Spinal cord (tissue), 10 donors: Measurements from ENCODE around the gene PTGIS. TPM values are rescaled to one million over a fixed set of nuclear protein-coding genes. Genes with fewer than 3 reads are reported as not detected.
A peak's percentile ranks its signal among the peaks of the same experiment; 100 is the strongest.

Experiments used
- DNase-seq, 6 donors: peaks; one replicate each; pipeline versions ENCODE4 v3.0.0 to v3.0.0-alpha.2; 2013 to 2015; ENCODE audit warnings: low spot score in 6 of 6, low read depth in 4 of 6
- H3K27ac ChIP-seq: one replicate; pipeline ENCODE4 v1.5.1; 2013; ENCODE audit warnings: low read depth, low read length, control low read depth
- H3K27me3 ChIP-seq: one replicate; pipeline ENCODE4 v1.6.1; 2013; ENCODE audit warnings: low read length; ENCODE audit not compliant: control insufficient read depth, insufficient read depth
- H3K36me3 ChIP-seq: one replicate; pipeline ENCODE4 v1.6.1; 2013; ENCODE audit warnings: low read length; ENCODE audit not compliant: control insufficient read depth, insufficient read depth
- H3K4me1 ChIP-seq: one replicate; pipeline ENCODE4 v1.6.1; 2013; ENCODE audit warnings: low read length; ENCODE audit not compliant: control insufficient read depth, insufficient read depth
- H3K4me3 ChIP-seq: one replicate; pipeline ENCODE4 v1.5.1; 2013; ENCODE audit warnings: low read depth, low read length, control low read depth
- H3K9me3 ChIP-seq: one replicate; pipeline ENCODE4 v1.6.1; 2013; ENCODE audit warnings: low read length; ENCODE audit not compliant: control insufficient read depth, insufficient read depth
- WGBS: methylation state at CpG from one replicate; pipeline ENCODE4 v1.1.5; 2013; ENCODE audit warnings: missing lambda C conversion rate; ENCODE audit not compliant: insufficient coverage; 5-methylcytosine and 5-hydroxymethylcytosine counted together
- polyA plus RNA-seq, 2 donors: library from polyadenylated mRNA; unstranded; fragments of 120-200 nt; gene quantifications; one replicate each; pipeline ENCODE4 v1.2.1, GENCODE V29; 2013; ENCODE audit not compliant: insufficient read length in 2 of 2
- total RNA-seq, 2 donors: library from RNA; depleted of rRNA in 1 of 2; stranded (reverse); fragments of 120-200 nt in 1 of 2; fragments of >200 nt in 1 of 2; gene quantifications; one replicate each; pipeline versions ENCODE4 v1.2.3 to v1.2.4, GENCODE V29; 2013 to 2014
- donor health status: healthy.

PTGIS gene
- total and polyA plus RNA-seq, 4 donors, result 13.8 to 27.5 (median 17.1) TPM

DNA sequence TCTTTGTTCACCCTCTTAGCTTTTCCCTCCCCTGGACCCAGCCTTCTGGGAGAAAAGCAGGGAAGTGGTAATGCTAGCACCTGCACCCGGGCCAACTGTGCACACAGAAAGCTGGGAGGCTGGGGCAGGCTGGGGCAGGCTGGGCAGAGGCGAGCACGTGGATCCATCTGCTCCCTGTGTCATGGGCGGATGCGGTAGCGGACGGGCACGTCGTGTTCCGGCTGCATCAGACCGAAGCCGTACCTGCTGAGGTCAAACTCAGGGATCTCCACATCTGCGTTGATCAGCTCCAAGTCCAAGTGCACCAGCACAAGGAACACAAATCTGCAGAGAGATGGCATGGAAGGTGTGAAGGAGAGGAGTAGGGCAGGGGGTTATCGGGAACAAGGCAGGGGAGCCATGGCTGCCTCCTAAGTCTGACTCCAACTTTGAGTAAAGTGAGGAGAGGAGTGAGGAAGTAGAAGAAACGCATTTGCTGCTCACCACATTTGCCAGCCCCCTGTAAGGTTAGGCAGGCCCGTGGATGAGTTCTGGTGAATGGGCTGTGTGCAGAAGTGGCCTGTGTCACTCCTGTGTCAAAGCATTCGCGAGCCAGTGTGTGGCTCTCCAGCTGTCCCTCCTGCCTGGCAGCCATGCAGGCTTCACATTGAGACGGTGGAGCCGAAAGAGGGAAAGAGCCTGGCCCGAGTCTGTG, 60.0 kb downstream of the PTGIS start:
- Histone ChIP-seq H3K27ac (no peak overlapping the region), H3K9me3 (no peaks in the 10 kb centered on the region), H3K27me3 (no peaks in the 10 kb centered on the region), H3K4me3 (no peak overlapping the region), H3K36me3 (peaks cover 18% of the 10 kb centered on the region), H3K4me1 (peaks cover 26% of the 10 kb centered on the region)
- DNase-seq, result no peak
- WGBS, result 83% methylated on average over 19 of the region's 21 CpGs

DNA sequence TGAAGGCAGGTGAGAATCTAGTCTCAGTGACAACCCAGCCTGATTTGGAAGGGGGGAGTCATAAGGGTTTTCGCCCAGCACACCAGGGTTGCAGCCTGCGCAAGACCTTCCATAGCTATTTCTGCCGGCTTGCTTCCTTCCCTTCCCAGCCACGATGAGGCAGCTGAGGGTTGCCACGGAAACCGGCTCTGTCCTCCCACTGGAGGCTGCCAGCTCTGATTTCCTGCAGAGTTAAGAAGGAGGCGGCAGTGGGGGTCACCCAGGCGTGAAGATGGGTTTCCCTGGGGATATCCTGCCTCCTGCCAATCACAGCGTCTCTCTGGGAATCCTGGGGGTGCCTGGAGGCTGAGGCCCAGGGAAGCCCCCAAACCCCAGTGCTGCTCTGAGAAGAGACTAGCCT, 62.4 kb downstream of the PTGIS start:
- Histone ChIP-seq H3K27me3 (no peaks in the 10 kb centered on the region), H3K4me3 (no peak overlapping the region), H3K4me1 (peaks cover 21% of the 10 kb centered on the region), H3K27ac (no peak overlapping the region), H3K36me3 (peaks cover 6% of the 10 kb centered on the region), H3K9me3 (no peaks in the 10 kb centered on the region)
- peak; percentile 67 to 97 (median 78) for DNase-seq
- WGBS, result 4% methylated on average over 9 of the region's 9 CpGs

DNA sequence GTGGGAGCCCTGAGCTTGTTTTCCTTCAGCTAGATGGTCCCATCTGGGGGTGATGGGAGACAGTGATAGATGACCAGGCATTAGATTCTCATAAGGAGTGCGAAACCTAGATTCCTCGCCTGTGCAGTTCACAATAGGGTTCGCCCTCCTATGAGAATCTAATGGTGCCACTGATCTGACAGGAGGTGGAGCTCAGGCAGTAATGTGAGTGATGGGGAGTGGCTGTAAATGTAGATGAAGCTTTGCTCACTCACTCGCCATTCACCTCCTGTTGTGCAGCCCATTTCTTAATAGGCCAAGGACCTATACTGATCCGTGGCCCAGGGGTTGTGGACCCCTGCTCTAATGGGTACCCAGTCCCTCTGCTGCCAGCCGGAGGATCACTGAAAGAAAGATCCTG, 64.8 kb downstream of the PTGIS start:
- 42% methylated on average over 4 of the region's 6 CpGs for WGBS
- peaks cover 14% of the 10 kb centered on the region for H3K4me1 ChIP-seq
- H3K9me3 ChIP-seq, result peaks cover 1% of the 10 kb centered on the region
- H3K27ac ChIP-seq, result no peak overlapping the region
- H3K27me3 ChIP-seq, result no peaks in the 10 kb centered on the region
- peak in 1 of 6 donors; percentile 68 for DNase-seq
- peaks cover 6% of the 10 kb centered on the region for H3K36me3 ChIP-seq
- no peak overlapping the region for H3K4me3 ChIP-seq

DNA sequence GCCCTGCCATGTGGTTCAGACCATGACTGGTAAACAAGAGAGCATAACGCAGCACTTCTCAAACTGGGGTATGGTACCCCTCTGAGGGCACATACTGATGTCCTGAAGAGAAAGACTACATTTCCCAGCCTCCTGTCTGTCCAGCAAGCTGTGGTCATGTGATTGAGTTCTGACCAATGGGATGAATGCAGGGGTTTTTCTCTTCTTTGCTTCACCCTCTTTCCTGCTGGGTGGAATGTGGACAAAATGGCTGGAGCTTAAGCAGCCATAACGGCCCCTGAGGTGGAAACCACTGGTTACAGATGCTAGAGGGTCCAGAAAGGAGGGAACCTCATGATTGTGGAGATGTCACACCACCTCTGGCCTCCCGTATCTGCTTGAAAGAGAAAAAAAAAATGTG, 66.0 kb downstream of the PTGIS start:
- Histone ChIP-seq H3K4me3 (no peak overlapping the region), H3K36me3 (no peaks in the 10 kb centered on the region), H3K27ac (no peak overlapping the region), H3K9me3 (peaks cover 1% of the 10 kb centered on the region), H3K27me3 (no peaks in the 10 kb centered on the region), H3K4me1 (peaks cover 9% of the 10 kb centered on the region)
- WGBS, result 62% methylated on average over 3 of the region's 3 CpGs
- peak in 1 of 6 donors; percentile 66 for DNase-seq

DNA sequence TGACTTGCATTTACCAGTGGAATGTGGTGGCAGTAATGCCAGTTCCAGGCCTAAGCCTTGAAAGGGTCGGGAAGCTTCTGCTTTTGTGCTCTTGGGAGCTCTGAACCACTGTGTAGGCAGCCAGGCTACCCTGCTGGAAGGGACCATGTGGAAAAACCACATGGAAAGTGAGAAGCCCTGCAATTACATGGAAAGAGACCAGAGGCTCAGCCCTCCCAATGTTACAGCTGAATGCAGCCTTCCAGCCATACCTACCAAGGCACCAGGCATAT, 70.6 kb downstream of the PTGIS start:
- Histone ChIP-seq H3K4me1 (no peaks in the 10 kb centered on the region), H3K9me3 (peaks cover 1% of the 10 kb centered on the region), H3K27me3 (no peaks in the 10 kb centered on the region), H3K36me3 (no peaks in the 10 kb centered on the region), H3K4me3 (no peak overlapping the region), H3K27ac (no peak overlapping the region)
- no peak for DNase-seq
- 17% methylated on average over 1 of the region's 1 CpG for WGBS

DNA sequence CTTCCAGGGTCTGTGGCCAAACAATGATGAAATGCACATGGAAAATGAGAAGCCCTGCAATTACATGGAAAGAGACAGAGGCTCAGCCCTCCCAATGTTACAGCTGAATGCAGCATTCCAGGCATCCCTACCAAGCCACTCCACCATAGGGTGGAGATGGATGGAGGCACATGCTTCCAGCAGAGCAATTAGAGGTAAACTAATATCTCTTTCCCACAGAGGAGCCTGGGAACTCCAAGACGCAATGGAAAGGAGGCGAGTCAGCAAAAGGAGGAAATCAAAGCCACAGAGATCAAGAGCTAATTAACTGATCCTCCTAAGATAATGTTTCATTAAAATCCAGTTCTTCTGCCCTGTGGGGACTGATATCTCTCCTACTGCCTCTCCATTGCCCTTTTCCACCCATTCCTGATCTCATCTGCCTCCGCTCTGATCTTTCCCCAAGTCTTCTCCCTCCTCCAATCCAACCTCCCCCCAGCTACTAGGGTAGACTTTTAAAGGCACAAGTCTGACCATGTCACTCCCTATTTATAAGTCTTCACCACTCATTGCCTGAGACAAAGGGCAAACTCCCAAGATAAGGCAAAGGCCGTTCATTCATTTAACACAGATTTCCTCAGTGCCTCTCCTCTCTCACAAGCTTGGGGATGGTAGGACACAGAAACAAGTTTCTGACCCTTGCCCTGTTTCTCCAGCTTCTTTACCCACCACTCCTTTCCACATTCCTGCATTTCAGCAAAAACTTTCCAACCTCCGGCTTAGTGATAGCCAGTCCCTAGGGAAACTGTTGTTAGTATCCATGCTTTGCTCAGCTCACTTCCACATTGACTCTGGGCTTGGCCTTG, 71.2 kb downstream of the PTGIS start:
- no peaks in the 10 kb centered on the region for H3K36me3 ChIP-seq
- peak in 1 of 6 donors; percentile 52 for DNase-seq
- H3K4me1 ChIP-seq, result no peaks in the 10 kb centered on the region
- peaks cover 1% of the 10 kb centered on the region for H3K9me3 ChIP-seq
- no peaks in the 10 kb centered on the region for H3K27me3 ChIP-seq
- H3K4me3 ChIP-seq, result no peak overlapping the region
- WGBS, result 73% methylated on average over 5 of the region's 5 CpGs
- no peak overlapping the region for H3K27ac ChIP-seq

DNA sequence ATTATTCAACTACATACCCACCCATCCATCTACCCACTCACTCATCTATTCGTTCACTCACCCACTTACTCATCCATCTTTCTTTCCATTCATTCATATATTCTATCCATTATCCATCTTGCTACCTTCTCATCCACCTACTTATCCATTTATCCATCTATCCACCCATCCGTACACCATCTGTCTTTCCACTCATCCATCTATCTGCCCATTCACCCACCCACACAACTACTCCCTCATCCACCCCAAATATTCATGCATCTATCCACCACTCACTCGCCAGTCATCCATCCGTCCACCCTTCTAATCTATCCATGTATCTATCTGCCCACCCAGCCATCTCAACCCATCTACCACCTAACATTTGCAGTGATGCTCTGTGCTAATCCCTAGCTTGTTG, 71.9 kb downstream of the PTGIS start:
- Histone ChIP-seq H3K4me1 (no peaks in the 10 kb centered on the region), H3K27me3 (no peaks in the 10 kb centered on the region), H3K36me3 (no peaks in the 10 kb centered on the region), H3K4me3 (no peak overlapping the region), H3K27ac (no peak overlapping the region), H3K9me3 (peaks cover 1% of the 10 kb centered on the region)
- 87% methylated on average over 4 of the region's 4 CpGs for WGBS
- DNase-seq, result no peak

DNA sequence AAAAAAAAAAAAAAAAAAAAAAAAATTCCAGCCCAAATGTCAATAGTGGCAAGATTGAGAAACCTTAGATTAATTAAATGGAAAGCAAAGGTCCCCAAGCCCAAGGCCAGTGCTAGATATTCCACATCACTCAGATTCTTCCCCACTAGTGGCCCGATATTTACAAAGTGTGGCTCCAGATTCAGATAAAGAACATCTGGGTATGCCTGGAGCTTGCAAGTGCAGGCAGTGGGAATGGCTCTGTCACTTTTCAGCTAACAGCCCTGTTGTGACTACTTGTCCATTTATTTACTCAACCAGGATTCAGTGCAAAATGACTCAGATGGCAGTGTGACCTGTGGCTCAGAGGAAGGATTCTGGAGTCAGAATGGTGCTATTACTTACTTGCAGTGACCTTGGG, 77.2 kb downstream of the PTGIS start:
- Histone ChIP-seq H3K27ac (no peak overlapping the region), H3K9me3 (no peaks in the 10 kb centered on the region), H3K36me3 (no peaks in the 10 kb centered on the region), H3K4me3 (no peak overlapping the region), H3K27me3 (peaks cover 2% of the 10 kb centered on the region), H3K4me1 (no peaks in the 10 kb centered on the region)
- WGBS, result no CpG with 5 or more reads among the region's 1 CpG
- no peak for DNase-seq

DNA sequence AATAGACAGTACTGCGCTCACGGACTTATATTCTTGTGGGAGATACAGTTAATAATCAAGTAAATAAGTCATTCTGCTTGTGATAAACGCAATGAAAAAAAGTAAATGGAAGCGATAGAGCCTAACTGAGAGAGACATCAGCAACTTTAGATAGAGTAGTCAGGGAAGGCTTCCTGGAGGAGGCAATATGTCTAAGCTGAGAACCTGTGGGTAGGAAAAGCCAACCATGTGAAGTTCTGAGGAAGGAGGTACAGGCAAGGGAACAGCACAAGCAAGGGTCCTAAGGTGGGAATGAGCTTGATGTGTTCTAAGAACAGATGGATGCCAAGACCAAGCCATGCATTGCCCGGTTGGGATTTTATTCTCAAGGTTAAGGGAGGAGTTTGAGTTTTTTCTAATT, 78.2 kb downstream of the PTGIS start:
- no peaks in the 10 kb centered on the region for H3K9me3 ChIP-seq
- H3K27me3 ChIP-seq, result peaks cover 4% of the 10 kb centered on the region
- H3K27ac ChIP-seq, result no peak overlapping the region
- no peak overlapping the region for H3K4me3 ChIP-seq
- 100% methylated on average over 4 of the region's 5 CpGs for WGBS
- DNase-seq, result no peak
- peaks cover 3% of the 10 kb centered on the region for H3K4me1 ChIP-seq
- no peaks in the 10 kb centered on the region for H3K36me3 ChIP-seq

DNA sequence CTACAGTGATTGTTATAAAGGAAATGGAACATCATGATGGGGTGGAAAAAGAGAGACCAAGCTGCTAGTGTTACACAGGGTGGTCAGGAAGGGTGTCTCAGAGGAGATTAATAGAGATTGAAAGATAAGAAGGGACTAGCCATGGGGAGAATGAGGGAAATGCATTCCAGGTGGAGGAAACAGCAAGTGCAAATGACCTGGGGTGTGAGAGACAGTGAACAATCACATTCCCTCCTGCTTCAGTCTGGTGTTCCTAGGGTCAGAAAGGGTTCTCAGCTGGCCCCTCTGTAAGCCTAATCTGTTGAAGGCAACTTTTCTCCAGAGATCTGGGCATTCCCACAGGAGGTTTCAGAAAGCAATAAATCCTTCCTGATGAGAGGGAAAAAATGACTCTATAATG, 81.9 kb downstream of the PTGIS start:
- no peak for DNase-seq
- Histone ChIP-seq H3K27ac (no peak overlapping the region), H3K4me3 (no peak overlapping the region), H3K4me1 (peaks cover 32% of the 10 kb centered on the region), H3K36me3 (peaks cover 7% of the 10 kb centered on the region), H3K27me3 (peaks cover 4% of the 10 kb centered on the region), H3K9me3 (no peaks in the 10 kb centered on the region)
